ENCODE results near the gene MAP4K5.
"Not testable (repeated sequence)": the region's sequence is repeated elsewhere in the genome, so short reads cannot be mapped to it uniquely, and the experiment has no call there.

Gene MAP4K5

DNA sequence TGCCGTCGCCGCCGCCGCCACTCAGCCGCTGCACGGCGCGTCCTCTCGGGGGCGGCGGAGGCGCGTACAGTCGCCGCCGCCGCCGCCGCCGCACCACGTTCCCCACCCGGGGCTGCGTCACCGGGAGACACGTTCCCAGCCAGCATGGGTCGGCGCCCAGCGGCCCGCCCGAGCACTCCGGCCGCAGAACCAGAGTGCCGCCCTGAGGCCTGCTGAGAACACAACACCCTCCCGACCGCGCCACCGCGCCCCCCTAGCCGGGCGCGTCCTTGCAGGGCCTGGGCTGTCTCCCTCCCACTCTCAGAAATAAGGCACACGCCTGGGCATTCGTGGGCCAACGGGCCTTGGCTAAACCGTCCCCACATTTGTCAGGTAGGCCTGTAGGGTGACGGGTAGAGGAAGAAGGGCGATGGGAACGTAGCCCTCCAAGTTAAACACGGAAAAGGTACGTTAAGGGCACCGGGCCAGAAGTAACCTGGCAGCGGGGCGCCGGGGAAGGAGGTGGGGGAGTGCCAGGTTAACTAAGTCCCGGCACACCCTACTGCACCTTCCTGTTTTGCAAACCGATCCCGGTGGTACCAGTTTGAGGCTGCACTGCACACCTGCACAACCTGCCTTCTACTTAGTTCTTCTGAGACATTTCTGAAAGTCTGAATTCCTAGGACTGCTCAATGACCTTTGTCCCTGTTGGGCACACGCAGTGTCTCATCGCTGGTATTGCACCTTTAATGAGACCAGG lies at the start of gene MAP4K5:
Gene MAP4K5 (minus strand): TSS at position 68 of the 739 bp plus-strand sequence. CDS start 520 bp downstream, outside the sequence.
- intact Hi-C loops (cut with DNase I): loop anchor here (2.0 to 10.0 kb wide), 3 partner anchors 190 to 418 kb away; partner anchors contain the start of gene VCPKMT
- peak; percentile 80 to 97 (median 93) for DNase-seq

DNA sequence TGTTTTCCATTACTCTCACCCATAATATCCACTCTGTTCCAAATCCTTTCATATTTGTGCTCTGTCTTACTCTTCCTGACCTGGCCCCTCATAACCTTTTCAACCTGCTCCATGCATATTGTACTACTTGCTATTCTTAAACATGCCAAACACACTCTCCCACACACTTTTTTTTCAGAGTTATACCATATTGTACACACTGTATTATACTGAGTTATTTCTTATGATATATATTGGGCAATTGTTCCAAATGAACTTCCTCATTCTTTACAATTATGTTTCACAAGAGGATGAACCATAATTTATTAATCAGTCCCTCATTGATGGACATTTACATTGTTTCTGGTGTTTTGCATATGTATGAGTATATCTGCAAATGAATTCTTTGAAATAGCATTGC lies 46.1 kb upstream of the MAP4K5 start:
- intact Hi-C loops (cut with DNase I): no loop called here
- no peak for DNase-seq

DNA sequence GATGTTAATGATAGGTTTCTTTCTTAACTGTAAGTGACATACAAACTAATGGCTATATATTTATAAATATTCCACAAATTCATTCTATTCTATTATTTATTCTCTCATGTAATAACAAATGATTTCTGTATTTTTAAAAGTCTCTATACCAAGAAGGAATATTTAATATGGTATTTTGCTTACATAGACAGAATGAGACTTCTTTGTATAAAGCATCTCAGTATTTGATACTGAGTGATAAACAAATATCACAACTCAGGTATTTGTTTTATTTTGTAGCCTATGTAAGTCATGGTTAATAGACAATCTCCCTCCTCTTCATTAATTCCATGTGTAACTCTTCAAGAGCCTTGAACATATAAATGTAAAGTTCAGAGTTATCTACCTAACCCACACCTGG lies 45.6 kb upstream of the MAP4K5 start:
- no peak for DNase-seq
- intact Hi-C loops (cut with DNase I): no loop called here

DNA sequence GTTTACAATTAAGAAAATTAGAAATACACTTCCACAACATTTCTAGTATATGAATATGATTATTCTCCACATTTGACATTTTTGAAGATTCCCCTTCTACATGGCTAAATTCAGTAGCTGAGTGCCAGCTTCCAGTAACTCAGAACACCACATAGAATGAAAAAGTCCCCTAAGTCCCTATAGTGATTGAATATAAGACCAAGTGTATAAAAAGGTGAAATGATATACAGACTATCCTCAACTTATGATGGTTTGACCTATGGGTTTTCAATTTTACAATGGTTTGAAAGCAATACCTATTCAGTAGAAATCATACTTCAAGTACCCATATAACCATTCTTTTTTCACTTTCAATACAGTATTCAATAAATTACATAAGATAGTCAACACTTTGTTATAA lies 43.4 kb upstream of the MAP4K5 start:
- intact Hi-C loops (cut with DNase I): no loop called here
- DNase-seq: no peak

DNA sequence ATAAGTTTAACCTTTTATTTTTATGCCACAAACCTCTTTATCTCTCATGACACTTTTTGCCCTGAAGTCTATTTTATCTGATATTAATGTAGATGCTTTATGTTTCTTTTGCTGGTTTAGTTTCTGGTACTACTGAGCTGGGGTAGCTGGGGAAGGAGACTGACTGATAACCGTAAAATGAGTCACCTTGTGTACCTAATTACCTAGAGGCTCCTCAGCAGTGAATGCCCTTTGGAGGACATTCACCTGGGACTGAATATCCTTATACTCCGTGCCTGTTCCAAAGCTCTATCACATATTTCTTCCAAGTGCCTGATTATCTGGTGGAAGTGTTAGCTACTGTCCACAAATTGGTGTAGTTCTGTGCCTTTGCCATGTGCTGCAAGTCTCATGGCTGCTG lies 41.5 kb upstream of the MAP4K5 start:
- no peak for DNase-seq
- intact Hi-C loops (cut with DNase I): no loop called here

DNA sequence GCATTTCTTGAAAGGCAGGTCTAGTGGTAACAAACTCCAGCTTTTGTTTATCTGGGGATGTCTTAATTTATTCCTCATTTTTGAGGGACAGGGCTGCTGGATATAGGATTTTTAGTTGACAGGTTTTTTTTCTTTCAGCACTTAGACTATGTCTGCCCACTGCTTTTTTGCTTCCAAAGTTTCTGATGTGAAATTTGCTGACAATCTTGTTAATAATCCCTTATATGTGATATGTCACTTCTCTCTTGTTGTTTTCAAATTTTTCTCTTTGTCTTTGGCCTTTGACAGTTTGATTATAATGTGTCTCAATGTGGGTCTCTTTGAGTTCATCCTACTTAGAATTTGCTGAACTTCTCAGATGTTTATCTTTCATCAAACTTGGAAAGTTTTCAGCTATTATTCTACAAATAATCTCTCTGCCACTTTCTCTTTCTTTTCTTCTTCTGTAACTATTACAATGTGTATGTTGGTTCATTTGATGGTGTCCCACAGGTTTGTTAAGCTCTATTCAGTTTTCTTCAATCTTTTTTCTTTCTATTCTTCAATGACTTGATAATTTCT lies 37.4 kb upstream of the MAP4K5 start:
- intact Hi-C loops (cut with DNase I): loop anchor here (10.0 kb wide), 1 partner anchor 45 kb away; no protein-coding TSS in a partner anchor
- no peak for DNase-seq

DNA sequence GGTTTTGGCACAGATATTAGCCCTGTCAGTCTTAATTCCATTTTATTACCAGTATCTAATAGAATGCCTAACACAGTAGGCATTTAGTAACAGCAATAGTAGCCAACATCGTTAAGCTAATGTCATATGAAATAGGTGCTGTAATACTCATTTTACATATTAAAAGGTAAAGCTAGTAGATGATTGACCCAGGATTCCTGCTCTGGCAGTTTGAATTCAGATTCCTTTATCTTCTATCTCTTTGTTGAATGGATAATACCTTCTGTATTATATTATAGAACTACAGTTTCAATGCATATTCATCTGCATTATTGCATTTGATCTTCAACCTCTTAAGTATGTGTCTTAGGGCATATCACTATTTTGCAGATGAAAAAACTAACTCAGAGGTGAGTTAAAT lies 30.5 kb upstream of the MAP4K5 start:
- intact Hi-C loops (cut with DNase I): loop anchor here (10.0 kb wide), 1 partner anchor 52 kb away; no protein-coding TSS in a partner anchor
- DNase-seq: no peak

DNA sequence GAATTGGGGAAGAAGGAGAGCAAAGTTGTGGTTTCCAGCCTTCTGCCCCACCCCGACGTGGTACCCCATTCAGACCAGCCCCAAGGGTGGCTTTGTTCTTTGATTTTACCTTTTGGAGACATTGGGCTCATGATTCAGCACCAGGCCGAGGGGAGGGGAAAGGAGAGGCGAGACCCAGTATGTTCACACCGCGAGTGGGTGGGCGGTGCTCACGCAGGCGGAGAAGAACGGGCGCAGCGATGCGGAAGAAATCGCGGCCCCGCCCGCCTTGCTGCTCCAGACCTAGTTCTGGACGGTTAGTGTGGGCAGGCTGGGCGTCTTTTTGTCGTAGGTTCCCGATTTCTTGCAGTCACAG lies 28.5 kb upstream of the MAP4K5 start:
- peak; percentile 76 to 96 (median 88) for DNase-seq
- intact Hi-C loops (cut with DNase I): loop anchor here (10.0 kb wide), 1 partner anchor 54 kb away; no protein-coding TSS in a partner anchor

DNA sequence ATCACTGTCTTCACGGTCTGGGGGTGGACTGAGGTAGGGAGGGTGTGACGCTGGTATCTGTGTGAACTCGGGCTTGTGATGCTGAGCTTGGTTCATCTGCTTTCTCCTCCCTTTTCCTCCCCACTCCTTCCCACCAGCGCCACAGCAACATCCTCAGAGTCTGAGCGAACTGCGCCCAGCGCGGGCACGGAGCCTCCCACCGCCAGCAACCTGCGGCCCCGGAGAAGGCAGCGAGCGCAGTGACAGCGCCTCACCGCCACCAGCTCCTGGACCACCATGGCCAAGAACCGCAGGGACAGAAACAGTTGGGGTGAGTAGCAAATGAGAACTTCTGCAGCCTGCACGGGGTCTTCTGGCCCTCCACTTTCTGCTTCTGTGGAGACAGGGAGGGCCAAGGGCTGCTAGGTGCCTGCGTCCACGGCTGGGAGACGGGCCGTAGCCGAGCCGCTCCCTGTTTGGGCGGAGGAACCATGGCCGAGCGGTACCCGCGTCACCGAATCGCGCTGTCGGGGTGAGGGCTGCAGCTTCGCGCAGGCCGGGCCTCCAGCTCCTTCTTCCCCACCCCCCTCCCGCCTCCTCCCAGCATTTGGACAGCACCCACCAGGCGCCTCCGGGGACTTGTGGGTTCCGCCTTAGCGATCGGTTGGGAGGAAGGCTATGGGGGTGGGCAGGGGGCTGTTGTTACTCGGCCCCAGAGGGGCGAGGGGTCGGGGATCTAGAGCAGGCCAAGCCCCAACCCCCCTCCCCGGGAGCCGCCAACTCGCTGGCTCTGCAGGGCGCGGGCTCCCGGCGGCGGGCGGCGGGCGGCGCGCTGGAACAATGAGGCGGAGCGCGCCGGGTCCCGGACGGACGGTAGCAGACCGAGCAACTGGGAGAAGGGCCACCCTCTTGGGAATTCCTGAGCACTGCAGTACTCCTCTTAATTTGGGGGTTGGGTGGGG lies 27.9 kb upstream of the MAP4K5 start, which contains the start of gene ATL1:
Gene ATL1 (plus strand): TSS at position 156 of the 941 bp plus-strand sequence. CDS start 121 bp downstream, at position 277.
- intact Hi-C loops (cut with DNase I): loop anchor here (10.0 kb wide), 1 partner anchor 55 kb away; no protein-coding TSS in a partner anchor
- DNase-seq: peak; percentile 56 to 93 (median 83)

DNA sequence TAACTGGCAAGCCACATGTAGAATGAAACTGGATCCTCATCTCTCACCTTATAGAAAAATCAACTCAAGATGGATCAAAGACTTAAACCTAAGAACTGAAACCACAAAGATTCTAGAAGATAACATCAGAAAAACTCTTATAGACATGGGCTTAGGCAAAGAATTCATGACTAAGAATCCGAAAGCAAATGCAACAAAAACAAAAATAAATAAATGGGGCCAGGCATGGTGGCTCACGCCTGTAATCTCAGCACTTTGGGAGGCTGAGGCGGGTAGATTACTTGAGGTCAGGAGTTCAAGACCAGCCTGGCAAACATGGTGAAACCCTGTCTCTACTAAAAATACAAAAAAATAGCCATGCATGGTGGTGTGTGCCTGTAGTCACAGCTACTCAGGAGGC lies 20.4 kb upstream of the MAP4K5 start:
- DNase-seq; intact Hi-C loops (cut with DNase I): not testable (repeated sequence)

DNA sequence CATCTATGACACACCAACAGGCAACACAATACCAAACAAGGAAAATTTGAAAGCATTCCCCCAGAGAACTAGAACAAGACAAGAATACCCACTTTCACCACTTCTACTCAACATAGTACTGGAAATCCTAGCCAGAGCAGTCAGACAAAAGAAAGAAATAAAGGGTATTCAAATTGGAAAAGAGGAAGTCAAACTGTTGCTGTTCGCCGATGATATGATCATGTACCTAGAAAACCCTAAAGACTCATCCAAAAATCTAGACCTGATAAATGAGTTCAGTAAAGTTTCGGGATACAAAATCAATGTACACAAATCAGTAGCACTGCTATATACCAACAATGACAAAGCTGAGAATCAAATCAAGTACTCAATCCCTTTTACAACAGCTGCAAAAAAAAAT lies 19.5 kb upstream of the MAP4K5 start:
- DNase-seq: no peak
- intact Hi-C loops (cut with DNase I): no loop called here

DNA sequence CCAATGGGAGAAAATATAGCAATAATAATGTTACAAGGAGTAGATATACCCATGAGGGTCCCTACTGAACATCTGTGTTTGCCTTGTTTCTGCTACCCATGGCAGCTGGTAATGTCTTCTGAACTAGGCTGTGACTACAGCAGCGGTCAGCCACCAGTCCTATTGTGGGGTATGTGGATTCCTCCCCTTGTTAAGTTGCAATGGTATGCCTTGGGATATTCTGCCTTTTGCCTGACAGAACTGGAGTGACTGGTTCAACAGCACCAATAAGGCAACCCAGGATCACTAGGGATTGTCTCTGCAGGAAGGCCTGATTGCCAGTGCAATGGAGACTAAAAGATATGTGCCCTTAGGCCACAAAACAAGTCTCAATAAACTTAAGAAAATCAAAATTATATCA lies 17.9 kb upstream of the MAP4K5 start:
- DNase-seq: no peak
- intact Hi-C loops (cut with DNase I): no loop called here

DNA sequence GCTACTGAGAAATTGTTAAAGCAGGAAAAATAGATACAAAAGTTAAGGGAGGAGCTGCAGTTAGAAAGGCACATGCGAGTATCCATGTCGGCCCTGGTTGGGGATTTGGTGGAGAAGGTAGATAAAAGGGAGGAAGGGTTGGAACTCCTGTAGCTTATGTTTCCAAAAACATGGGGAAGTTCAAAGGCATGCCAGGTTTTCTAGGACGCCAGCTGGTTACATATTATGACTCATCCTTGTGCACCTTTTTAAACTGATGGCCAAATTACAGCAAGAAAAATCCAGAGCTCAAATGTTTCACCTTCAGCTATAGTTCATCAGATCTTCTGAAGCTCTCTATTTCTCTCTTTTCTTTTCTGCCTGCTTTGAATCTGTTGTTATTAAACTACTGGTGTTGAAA lies 13.2 kb upstream of the MAP4K5 start:
- intact Hi-C loops (cut with DNase I): loop anchor here (5.0 kb wide), 1 partner anchor 227 kb away; no protein-coding TSS in a partner anchor
- DNase-seq: no peak

DNA sequence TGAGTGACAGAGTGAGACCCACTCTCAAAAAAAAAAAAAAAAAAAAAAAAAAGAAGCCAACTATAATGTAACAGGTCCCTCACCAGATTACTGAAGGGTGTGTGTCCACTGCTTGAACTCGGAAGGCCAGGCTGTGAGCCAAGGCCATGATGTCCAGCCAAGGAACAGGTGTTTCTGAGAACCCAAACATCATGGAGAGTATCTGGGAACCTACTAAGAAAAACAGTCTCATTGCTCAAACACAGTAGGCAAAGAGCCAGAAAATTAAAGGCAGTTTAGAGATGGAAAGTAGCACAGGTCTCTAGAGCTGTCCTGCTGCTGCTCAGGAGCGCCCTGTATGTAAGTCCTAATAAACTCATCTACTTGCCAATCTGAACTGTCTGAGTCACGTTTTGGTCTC lies 12.5 kb upstream of the MAP4K5 start:
- intact Hi-C loops (cut with DNase I): loop anchor here (5.0 kb wide), 1 partner anchor 227 kb away; no protein-coding TSS in a partner anchor
- no peak for DNase-seq

DNA sequence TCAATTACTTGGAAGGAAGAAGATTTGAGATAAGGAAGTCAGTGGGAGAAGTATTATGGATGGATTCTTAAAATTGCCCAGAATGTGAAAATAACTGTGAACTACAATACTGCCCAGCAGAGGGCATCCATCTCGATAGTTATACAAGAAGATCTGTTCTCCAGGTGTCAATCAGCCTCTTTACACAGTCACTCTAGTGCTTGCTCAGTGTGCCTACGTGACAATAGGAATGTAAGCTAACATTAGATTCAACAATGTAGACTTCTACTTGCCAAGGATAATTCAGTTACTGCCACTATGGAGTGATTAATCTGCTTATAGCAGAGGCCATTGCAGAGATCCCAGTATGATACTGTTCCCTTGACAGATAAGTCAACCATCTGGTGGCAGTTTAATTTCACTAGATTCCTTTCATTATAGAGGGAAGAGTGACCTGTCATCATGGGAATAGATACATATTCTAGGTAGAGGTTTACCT lies 10.6 kb upstream of the MAP4K5 start:
- intact Hi-C loops (cut with DNase I): no loop called here
- peak in 26 of 42 donors; percentile 6 to 83 (median 50) for DNase-seq

DNA sequence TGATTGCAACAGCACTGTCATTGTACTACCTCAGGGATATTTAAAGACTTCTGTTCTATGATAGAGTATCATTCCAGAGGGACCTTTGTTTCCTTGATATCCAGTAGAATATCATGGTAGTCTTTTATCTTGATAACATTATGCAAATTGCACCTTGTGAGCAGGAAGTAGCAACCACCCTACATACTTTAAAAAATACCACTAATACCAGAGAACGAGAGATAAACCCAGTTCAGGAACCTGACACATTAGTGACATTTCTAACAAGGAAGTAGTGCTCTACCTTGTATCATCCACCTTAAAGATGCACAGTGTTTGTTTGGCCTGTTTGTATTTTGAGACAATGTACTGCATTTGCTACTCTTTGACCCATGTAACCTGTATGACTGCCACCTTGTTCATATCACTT lies 8.8 kb upstream of the MAP4K5 start:
- intact Hi-C loops (cut with DNase I): no loop called here

DNA sequence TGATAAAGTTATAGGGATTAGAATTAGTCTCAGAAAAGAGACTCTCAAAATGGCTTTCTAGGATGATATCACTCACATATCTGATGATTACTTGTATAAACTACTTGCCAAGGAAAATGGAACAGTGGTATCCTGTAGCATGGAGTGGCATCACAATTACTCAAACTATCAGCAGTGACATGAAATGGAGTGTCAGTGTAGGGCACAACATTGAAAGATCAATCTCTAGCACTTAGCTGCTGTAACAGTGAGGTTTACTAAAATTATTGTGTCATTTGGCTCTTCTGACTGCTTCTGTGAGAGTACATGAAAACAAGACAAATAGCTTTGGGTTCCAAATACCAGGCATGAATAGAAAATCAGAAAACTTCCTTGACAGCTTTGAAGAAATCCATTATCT lies 6.7 kb upstream of the MAP4K5 start:
- intact Hi-C loops (cut with DNase I): loop anchor here (10.0 kb wide), 1 partner anchor 424 kb away; the partner anchor contains the start of gene VCPKMT
- no peak for DNase-seq

More for the DNA sequence above, 8.8 kb upstream of the MAP4K5 start:
- no peak for DNase-seq

DNA sequence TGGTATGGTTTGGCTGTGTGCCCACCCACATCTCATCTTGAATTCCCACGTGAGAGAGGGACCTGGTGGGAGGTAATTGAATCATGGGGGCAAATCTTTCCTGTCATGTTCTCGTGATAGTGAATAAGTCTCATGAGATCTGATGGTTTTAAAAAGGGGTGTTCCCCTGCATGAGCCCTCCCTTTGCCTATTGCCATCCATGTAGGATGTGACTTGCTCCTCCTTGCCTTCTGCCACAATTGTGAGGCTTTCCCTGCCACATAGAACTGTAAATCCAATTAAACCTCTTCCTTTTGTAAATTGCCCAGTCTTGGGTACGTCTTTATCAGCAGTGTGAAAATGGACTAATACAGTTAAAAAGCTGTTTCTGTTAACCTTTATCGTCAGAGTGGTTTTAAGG lies 5.7 kb upstream of the MAP4K5 start:
- intact Hi-C loops (cut with DNase I): loop anchor here (10.0 kb wide), 1 partner anchor 423 kb away; the partner anchor contains the start of gene VCPKMT
- DNase-seq: not testable (repeated sequence)

DNA sequence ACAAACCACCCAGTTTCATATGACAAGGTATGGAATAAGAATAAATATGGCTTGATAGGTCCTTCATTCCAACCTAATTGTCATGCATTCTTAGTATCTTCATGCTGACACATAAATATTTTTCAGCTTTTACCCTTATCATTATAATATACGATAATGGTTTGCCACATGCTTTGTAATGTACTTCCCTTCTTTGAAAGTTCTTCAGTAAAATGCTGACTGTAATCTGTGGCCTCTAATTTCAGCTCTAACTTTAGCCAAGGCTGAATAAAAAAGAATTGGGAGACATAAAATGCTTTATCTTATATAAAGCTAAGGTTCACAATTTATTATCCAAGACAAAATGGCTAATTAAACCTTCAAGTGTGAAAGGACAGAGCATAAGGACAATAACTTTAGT lies 2.6 kb upstream of the MAP4K5 start:
- intact Hi-C loops (cut with DNase I): loop anchor here (5.0 to 10.0 kb wide), 2 partner anchors 193 to 420 kb away; partner anchors contain the start of gene VCPKMT
- DNase-seq: no peak

Data from head of caudate nucleus (tissue), 42 donors.